ENCODE measurements around the gene GALNT9. TPM values are rescaled to one million over a fixed set of nuclear protein-coding genes. Genes with fewer than 3 reads are reported as not detected.
"Not testable (repeated sequence)": the region's sequence is repeated elsewhere in the genome, so short reads cannot be mapped to it uniquely, and the experiment has no call there.

Gene GALNT9
- polyA plus RNA-seq, 1 experiment = not detected

DNA sequence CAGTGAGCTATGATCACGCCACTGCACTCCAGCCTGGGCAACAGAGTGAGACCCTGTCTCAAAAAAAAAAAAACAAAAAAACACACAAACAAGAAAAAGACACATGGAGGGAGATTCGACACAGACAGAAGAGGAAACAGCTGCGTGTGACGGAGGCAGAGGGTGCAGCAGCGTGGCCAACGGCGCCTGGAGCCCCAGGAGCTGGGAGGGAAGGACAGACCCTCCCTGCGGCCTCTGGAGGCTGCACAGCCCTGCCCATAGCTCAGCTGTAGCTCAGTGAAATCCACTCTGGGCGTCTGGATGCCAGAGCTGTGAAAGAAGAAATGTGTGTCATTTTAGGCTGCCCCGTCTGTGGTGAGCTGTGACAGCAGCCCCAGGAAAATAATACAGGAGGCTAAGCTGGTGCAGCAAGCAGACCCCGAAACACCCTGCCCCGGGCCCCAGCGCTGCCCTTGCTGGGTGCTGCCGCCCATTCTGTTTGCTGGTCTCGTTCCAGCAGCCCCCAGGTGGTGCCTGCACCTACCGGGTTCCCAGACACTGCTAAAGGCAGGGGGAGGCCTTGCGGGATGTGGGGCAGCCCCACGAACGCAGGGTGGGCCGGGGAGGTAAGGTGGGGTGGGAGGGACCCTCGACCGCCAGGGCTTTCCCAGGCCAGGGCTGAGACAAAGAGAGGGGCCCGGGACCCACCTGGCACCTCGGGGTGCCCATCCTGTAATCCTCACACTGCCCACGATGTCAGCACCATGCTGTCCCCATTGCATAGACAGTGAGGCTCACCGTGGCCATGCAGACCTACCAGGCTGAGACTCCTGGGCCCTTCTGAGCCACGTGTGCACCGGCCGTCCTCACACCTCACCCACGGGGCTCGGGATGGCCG, 21.2 kb downstream of the GALNT9 start:
- Histone ChIP-seq H3K36me3 (ENCODE audit: control insufficient read depth, insufficient read depth, low read length) (no peaks in the 10 kb centered on the region), H3K27me3 (ENCODE audit: control insufficient read depth, insufficient read depth, low read length) (no peaks in the 10 kb centered on the region), H3K4me3 (ENCODE audit: low read depth, low read length) (no peak overlapping the region)
- no peak for DNase-seq (ENCODE audit: low read depth)
- ChIA-PET CTCF (no interaction called here), POLR2A (no interaction called here)
- TF ChIP-seq, protein P1, sequence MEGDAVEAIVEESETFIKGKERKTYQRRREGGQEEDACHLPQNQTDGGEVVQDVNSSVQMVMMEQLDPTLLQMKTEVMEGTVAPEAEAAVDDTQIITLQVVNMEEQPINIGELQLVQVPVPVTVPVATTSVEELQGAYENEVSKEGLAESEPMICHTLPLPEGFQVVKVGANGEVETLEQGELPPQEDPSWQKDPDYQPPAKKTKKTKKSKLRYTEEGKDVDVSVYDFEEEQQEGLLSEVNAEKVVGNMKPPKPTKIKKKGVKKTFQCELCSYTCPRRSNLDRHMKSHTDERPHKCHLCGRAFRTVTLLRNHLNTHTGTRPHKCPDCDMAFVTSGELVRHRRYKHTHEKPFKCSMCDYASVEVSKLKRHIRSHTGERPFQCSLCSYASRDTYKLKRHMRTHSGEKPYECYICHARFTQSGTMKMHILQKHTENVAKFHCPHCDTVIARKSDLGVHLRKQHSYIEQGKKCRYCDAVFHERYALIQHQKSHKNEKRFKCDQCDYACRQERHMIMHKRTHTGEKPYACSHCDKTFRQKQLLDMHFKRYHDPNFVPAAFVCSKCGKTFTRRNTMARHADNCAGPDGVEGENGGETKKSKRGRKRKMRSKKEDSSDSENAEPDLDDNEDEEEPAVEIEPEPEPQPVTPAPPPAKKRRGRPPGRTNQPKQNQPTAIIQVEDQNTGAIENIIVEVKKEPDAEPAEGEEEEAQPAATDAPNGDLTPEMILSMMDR (IDR thresholded peaks at IDR 0.05; ENCODE audit: insufficient read depth, low read depth, low read length) = no peak

DNA sequence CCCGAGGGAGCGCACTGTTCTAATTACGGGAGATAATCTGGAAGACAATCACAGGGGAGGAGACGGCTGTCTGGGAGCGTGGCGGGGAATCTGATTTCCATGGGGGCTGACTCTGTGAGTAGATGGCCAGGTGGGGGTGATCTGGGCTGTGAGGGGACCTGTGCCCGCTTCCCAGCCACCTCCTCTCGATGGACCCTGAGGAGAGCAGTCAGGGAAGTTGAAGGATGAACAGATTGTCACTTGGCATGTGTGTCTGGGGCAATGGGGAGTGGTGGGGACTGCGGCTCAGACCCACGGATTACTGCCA, 22.6 kb downstream of the GALNT9 start:
- DNase-seq (ENCODE audit: low read depth) = no peak
- TF ChIP-seq, protein P1 (IDR thresholded peaks at IDR 0.05; ENCODE audit: insufficient read depth, low read depth, low read length) = no peak
- Histone ChIP-seq H3K36me3 (ENCODE audit: control insufficient read depth, insufficient read depth, low read length) (no peaks in the 10 kb centered on the region), H3K27me3 (ENCODE audit: control insufficient read depth, insufficient read depth, low read length) (no peaks in the 10 kb centered on the region), H3K4me3 (ENCODE audit: low read depth, low read length) (no peak overlapping the region)
- ChIA-PET POLR2A (no interaction called here), CTCF (no interaction called here)

DNA sequence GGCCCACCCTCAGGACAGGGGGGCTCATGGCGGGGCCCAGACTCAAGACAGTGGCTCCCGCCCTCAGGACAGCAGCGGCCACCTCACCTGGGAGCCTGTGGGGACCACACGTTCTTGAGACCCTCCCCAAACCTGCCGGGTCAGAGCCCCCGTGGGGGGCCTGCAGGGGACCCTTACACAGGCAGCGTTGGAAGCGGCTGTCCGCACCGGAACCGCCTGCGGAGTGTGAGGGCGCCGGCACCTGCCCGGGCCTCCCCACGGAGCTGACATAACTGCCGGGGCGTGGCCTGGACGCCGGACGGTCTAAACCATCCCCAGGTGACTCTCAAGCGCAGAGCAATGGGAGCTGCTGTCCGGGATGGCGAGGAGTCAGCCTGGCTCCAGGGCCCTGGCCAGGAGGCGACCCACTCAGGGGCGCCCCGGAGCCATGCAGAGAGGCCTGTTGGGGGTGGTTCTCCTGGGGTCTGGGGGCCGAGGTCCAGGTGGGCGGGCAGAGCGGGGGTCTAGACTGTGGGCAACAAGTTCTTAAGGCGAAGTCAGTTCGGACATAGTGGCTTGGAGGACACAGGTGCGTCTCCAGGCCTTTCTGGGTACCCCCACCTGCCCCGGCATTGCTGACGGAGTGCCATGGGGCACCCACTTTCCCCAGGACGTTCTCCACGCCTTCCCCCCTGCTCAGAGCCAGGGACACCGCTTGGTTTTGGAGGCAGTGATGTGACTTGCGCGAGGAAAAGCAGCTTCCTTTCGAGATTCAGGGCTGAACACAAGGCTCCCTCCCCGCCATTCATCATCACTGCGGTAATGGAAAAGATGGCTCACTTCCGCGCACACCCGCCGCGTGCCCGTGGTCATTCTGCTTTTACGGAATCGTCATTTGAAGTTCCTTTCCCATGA, 23.2 kb downstream of the GALNT9 start:
- DNase-seq (ENCODE audit: low read depth) = no peak
- CTCF ChIA-PET = no interaction called here
- Histone ChIP-seq H3K27me3 (ENCODE audit: control insufficient read depth, insufficient read depth, low read length) (no peaks in the 10 kb centered on the region), H3K4me3 (ENCODE audit: low read depth, low read length) (no peak overlapping the region), H3K36me3 (ENCODE audit: control insufficient read depth, insufficient read depth, low read length) (no peaks in the 10 kb centered on the region)
- POLR2A ChIA-PET = no interaction called here
- TF ChIP-seq, protein P1 (IDR thresholded peaks at IDR 0.05; ENCODE audit: insufficient read depth, low read depth, low read length) = no peak

DNA sequence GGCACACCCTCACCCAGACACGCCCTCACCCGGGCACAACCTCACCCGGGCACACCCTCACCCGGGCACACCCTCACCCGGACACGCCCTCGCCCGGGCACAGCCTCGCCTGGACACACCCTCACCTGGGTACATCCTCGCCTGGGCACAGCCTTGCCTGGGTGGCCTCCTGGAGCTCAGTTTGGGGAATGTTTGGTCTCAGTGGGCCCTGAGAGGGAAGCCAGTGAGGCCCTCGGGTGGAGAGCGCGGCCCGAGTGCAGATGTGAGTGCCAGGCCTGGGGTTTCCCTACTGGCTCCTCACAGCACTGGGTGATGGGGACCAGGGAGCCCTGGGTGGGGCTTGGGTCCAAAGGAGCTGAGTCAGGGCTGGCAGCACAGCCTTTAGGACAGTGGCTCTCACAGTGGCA, 23.8 kb downstream of the GALNT9 start:
- CTCF ChIA-PET = no interaction called here
- TF ChIP-seq, protein P1 (IDR thresholded peaks at IDR 0.05; ENCODE audit: insufficient read depth, low read depth, low read length) = no peak

DNA sequence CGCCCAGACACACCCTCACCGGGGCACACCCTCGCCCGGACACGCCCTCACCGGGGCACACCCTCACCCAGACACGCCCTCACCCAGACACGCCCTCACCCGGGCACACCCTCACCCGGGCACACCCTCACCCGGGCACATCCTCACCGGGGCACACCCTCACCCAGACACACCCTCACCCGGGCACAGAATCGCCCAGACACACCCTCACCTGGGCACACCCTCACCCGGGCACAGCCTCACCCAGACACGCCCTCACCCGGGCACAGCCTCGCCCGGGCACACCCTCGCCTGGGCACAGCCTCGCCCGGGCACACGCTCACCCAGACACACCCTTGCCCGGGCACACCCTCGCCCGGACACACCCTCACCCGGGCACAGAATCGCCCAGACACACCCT, 24.5 kb downstream of the GALNT9 start:
- DNase-seq (ENCODE audit: low read depth); CTCF ChIA-PET; POLR2A ChIA-PET; H3K36me3 ChIP-seq (ENCODE audit: control insufficient read depth, insufficient read depth, low read length); H3K27me3 ChIP-seq (ENCODE audit: control insufficient read depth, insufficient read depth, low read length); H3K4me3 ChIP-seq (ENCODE audit: low read depth, low read length): not testable (repeated sequence)

More for the DNA sequence above, 23.8 kb downstream of the GALNT9 start:
- POLR2A ChIA-PET = no interaction called here
- no peak overlapping the region for H3K4me3 ChIP-seq (ENCODE audit: low read depth, low read length)
- H3K27me3 ChIP-seq (ENCODE audit: control insufficient read depth, insufficient read depth, low read length) = no peaks in the 10 kb centered on the region
- no peak for DNase-seq (ENCODE audit: low read depth)
- H3K36me3 ChIP-seq (ENCODE audit: control insufficient read depth, insufficient read depth, low read length) = no peaks in the 10 kb centered on the region

DNA sequence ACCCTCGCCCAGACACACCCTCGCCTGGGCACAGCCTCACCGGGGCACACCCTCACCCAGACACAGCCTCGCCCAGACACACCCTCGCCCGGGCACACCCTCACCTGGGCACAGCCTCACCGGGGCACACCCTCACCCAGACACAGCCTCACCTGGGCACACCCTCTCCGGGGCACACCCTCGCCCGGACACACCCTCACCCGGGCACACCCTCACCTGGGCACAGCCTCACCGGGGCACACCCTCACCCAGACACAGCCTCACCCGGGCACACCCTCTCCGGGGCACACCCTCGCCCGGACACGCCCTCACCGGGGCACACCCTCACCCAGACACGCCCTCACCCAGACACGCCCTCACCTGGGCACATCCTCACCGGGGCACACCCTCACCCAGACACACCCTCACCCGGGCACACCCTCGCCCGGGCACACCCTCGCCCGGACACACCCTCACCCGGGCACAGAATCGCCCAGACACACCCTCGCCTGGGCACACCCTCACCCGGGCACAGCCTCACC, 25.5 kb downstream of the GALNT9 start:
- POLR2A ChIA-PET; H3K4me3 ChIP-seq (ENCODE audit: low read depth, low read length); CTCF ChIA-PET; H3K36me3 ChIP-seq (ENCODE audit: control insufficient read depth, insufficient read depth, low read length); DNase-seq (ENCODE audit: low read depth); H3K27me3 ChIP-seq (ENCODE audit: control insufficient read depth, insufficient read depth, low read length): not testable (repeated sequence)

Measured in BJ (cell line).